ENCODE measurements around the gene CATSPERE. TPM values are rescaled to one million over a fixed set of nuclear protein-coding genes. Genes with fewer than 3 reads are reported as not detected.

Gene CATSPERE
- total RNA-seq, 2 donors from 2014 or later = 0.32 to 3.9 TPM

DNA sequence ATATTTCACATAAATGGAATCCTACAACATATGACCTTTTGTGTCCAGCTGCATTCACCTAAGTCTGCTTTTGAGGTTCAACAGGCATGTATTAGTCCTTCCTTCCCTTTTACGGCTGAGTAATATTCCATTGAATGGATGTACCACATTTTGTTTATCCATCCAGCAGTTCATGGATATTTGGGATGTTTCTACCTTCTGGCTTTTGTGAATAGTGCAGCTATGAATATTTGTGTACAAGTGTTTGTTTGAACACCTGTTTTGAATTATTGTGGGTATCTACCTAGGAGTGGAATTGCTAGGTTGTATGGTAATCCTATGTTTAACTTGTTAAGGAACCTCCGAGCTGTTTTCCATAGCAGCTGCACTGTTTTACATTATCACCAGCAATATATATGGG, 129.6 kb downstream of the CATSPERE start:
- intact Hi-C loops (cut with DNase I) = no loop called here
- Histone ChIP-seq H3K4me1 (replicated peaks) (no peaks in the 10 kb centered on the region), H3K4me3 (no peak overlapping the region), H3K27ac (no peak overlapping the region), H3K27me3 (replicated peaks; ENCODE audit: insufficient read depth) (no peaks in the 10 kb centered on the region), H3K36me3 (no peaks in the 10 kb centered on the region), H3K9me3 (no peaks in the 10 kb centered on the region)
- TF ChIP-seq POLR2AphosphoS5 (IDR thresholded peaks at IDR 0.05) = no peak
- WGBS = 97% methylated on average over 2 of the region's 2 CpGs
- DNase-seq (ENCODE audit: low spot score) = no peak

DNA sequence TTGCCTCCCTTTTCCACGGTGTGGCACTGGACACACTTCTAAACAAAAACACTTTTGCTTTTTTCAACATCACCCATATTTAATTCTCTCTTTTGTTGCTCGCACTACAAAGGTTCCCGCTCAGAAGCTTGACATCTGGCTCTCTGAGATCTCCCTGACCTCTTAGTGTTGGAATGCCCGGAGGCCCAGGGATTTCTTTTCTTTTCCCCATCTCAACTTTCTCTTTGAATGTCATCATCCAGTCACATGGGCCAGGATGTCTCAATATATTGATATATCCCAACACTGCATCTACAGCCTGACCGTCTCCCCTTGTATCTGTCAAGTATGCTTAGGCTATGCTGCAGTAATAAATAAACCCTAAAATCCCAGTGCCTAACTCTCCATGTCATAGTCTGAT, 137.5 kb downstream of the CATSPERE start:
- Histone ChIP-seq H3K27ac (no peak overlapping the region), H3K36me3 (no peaks in the 10 kb centered on the region), H3K27me3 (replicated peaks; ENCODE audit: insufficient read depth) (no peaks in the 10 kb centered on the region), H3K4me1 (replicated peaks) (no peaks in the 10 kb centered on the region), H3K4me3 (no peak overlapping the region), H3K9me3 (no peaks in the 10 kb centered on the region)
- intact Hi-C loops (cut with DNase I) = no loop called here
- 90% methylated on average over 5 of the region's 5 CpGs for WGBS
- TF ChIP-seq, protein P1, sequence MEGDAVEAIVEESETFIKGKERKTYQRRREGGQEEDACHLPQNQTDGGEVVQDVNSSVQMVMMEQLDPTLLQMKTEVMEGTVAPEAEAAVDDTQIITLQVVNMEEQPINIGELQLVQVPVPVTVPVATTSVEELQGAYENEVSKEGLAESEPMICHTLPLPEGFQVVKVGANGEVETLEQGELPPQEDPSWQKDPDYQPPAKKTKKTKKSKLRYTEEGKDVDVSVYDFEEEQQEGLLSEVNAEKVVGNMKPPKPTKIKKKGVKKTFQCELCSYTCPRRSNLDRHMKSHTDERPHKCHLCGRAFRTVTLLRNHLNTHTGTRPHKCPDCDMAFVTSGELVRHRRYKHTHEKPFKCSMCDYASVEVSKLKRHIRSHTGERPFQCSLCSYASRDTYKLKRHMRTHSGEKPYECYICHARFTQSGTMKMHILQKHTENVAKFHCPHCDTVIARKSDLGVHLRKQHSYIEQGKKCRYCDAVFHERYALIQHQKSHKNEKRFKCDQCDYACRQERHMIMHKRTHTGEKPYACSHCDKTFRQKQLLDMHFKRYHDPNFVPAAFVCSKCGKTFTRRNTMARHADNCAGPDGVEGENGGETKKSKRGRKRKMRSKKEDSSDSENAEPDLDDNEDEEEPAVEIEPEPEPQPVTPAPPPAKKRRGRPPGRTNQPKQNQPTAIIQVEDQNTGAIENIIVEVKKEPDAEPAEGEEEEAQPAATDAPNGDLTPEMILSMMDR (IDR thresholded peaks at IDR 0.05) = no peak
- TF ChIP-seq POLR2AphosphoS5 (IDR thresholded peaks at IDR 0.05) (no peak), POLR2A (IDR thresholded peaks at IDR 0.05) (no peak)
- no peak for DNase-seq (ENCODE audit: low spot score)

DNA sequence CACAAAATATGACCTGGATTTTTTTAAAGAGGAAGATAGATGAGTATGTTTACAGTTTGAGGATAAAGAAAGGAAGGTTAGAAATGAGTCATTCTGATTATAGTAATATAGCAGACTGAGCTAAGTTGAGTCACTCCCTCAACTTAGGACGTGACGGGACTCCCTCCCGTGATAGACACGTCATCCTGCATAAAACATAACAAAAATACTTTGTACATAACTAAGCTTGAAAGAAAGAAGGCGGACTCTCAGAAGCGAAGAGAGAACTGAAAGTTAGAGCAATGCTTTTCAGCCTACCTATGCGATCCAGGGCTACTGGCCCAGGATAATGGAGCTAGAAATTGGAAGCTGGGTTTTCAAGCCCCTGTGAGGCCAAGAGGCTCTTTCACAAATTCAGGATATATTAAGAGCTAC, 138.9 kb downstream of the CATSPERE start:
- Histone ChIP-seq H3K9me3 (no peaks in the 10 kb centered on the region), H3K4me1 (replicated peaks) (no peaks in the 10 kb centered on the region), H3K36me3 (no peaks in the 10 kb centered on the region), H3K27ac (no peak overlapping the region), H3K27me3 (replicated peaks; ENCODE audit: insufficient read depth) (no peaks in the 10 kb centered on the region), H3K4me3 (no peak overlapping the region)
- DNase-seq (ENCODE audit: low spot score) = no peak
- 52% methylated on average over 7 of the region's 7 CpGs for WGBS
- intact Hi-C loops (cut with DNase I) = loop anchor here (5.0 kb wide), 2 partner anchors 52 to 442 kb away; partner anchors contain the start of gene DESI2
- TF ChIP-seq, protein P1 (IDR thresholded peaks at IDR 0.05) = no peak
- TF ChIP-seq POLR2A (IDR thresholded peaks at IDR 0.05) = peak; percentile 29

DNA sequence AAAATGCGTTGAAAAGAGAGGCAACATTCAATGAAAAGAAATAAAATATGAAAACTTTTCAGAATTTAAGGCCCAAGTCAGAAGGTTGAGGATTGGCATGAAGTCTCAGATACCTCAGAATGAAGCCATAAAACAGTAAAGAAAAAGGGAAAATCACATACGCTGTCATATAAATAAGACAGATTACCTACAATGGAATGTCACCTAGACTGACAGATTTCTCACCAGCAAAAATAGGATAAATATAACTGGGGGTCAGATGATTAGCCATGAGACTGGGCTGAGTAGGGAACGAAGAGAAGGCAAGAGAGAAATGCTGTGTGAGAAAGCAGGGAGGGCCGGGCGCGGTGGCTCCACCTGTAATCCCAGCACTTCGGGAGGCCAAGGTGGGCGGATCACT, 140.3 kb downstream of the CATSPERE start:
- intact Hi-C loops (cut with DNase I) = loop anchor here (5.0 kb wide), 2 partner anchors 51 to 441 kb away; partner anchors contain the start of gene DESI2
- DNase-seq (ENCODE audit: low spot score) = no peak
- Histone ChIP-seq H3K36me3 (no peaks in the 10 kb centered on the region), H3K4me3 (no peak overlapping the region), H3K9me3 (no peaks in the 10 kb centered on the region), H3K4me1 (replicated peaks) (no peaks in the 10 kb centered on the region), H3K27me3 (replicated peaks; ENCODE audit: insufficient read depth) (no peaks in the 10 kb centered on the region), H3K27ac (no peak overlapping the region)
- WGBS = 72% methylated on average over 8 of the region's 8 CpGs
- TF ChIP-seq, protein P1 (IDR thresholded peaks at IDR 0.05) = no peak
- TF ChIP-seq POLR2AphosphoS5 (IDR thresholded peaks at IDR 0.05) (no peak), POLR2A (IDR thresholded peaks at IDR 0.05) (no peak)

DNA sequence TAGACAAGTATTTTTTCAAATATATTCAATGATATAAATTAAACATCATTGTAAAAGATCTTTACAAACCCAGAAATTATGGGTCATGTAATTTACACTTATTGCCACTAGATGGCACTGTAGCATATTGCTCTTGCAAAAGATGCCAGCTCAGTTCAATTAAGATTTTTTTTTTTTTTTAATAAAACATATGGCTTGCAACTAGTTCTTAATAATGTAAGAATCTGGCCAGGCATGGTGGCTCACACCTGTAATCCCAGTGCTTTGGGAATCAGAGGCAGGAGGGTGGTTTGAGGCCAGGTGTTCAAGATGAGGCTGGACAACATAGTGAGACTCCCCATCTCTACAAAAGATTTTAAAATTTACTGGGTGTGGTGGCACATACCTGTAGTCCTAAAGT, 142.4 kb downstream of the CATSPERE start:
- TF ChIP-seq, protein P1 (IDR thresholded peaks at IDR 0.05) = peak; percentile 78 to 97 (median 82)
- TF ChIP-seq POLR2A (IDR thresholded peaks at IDR 0.05) = no peak

More for the DNA sequence above, 142.4 kb downstream of the CATSPERE start:
- Histone ChIP-seq H3K4me1 (replicated peaks) (no peaks in the 10 kb centered on the region), H3K27ac (no peak overlapping the region), H3K27me3 (replicated peaks; ENCODE audit: insufficient read depth) (no peaks in the 10 kb centered on the region), H3K4me3 (no peak overlapping the region), H3K36me3 (no peaks in the 10 kb centered on the region), H3K9me3 (no peaks in the 10 kb centered on the region)
- DNase-seq (ENCODE audit: low spot score) = no peak
- intact Hi-C loops (cut with DNase I) = loop anchor here (1.0 to 5.0 kb wide), 3 partner anchors 49 to 439 kb away; partner anchors contain the start of gene DESI2

Data from prostate gland (tissue), 2 donors.